Fibroblast of peridontal ligament (primary cell): ENCODE measurements around the gene SOBP.
A peak's percentile ranks its signal among the peaks of the same experiment; 100 is the strongest.

ENCODE experiments used
- DNase-seq: peaks from one replicate; pipeline ENCODE4 v3.0.0-alpha.2; 2010; ENCODE audit errors: extremely low read depth

SOBP gene

GRCh38 chr6:107523054-107523791 is 33.3 kb downstream of the SOBP start:
- no peak for DNase-seq

- no peak for DNase-seq
Measured at GRCh38 chr6:107523794-107524193, 33.9 kb downstream of the SOBP start.

- no peak for DNase-seq
Measured at GRCh38 chr6:107524626-107525025, 34.7 kb downstream of the SOBP start.

GRCh38 chr6:107531868-107532267 is 42.0 kb downstream of the SOBP start:
- no peak for DNase-seq

- DNase-seq, result no peak
Measured at GRCh38 chr6:107532706-107533105, 42.8 kb downstream of the SOBP start.

- no peak for DNase-seq
Measured at GRCh38 chr6:107533415-107534059, 43.6 kb downstream of the SOBP start.

- DNase-seq, result peak; percentile 25
Measured at GRCh38 chr6:107534571-107535141, 44.7 kb downstream of the SOBP start.

GRCh38 chr6:107535626-107536025 is 45.7 kb downstream of the SOBP start:
- DNase-seq, result no peak

- DNase-seq, result no peak
Measured at GRCh38 chr6:107536180-107536961, 46.5 kb downstream of the SOBP start.

- DNase-seq, result no peak
Measured at GRCh38 chr6:107537559-107537958, 47.6 kb downstream of the SOBP start.

GRCh38 chr6:107538856-107539387 is 49.0 kb downstream of the SOBP start:
- no peak for DNase-seq

- peak; percentile 35 for DNase-seq
Measured at GRCh38 chr6:107539409-107539808, 49.5 kb downstream of the SOBP start.

GRCh38 chr6:107539849-107540464 is 50.0 kb downstream of the SOBP start:
- DNase-seq, result no peak

- peak; percentile 26 for DNase-seq
Measured at GRCh38 chr6:107540465-107540857, 50.5 kb downstream of the SOBP start.

- no peak for DNase-seq
Measured at GRCh38 chr6:107542192-107542668, 52.3 kb downstream of the SOBP start.

- no peak for DNase-seq
Measured at GRCh38 chr6:107543088-107543487, 53.2 kb downstream of the SOBP start.

- no peak for DNase-seq
Measured at GRCh38 chr6:107543567-107543966, 53.6 kb downstream of the SOBP start.

- DNase-seq, result no peak
Measured at GRCh38 chr6:107545763-107546162, 55.8 kb downstream of the SOBP start.

GRCh38 chr6:107546691-107547450 is 57.0 kb downstream of the SOBP start:
- no peak for DNase-seq

- DNase-seq, result no peak
Measured at GRCh38 chr6:107547451-107547840, 57.5 kb downstream of the SOBP start.
